Endometrial microvascular endothelial cells (primary cell): ENCODE data around the gene MADCAM1. TPM values are rescaled to one million over a fixed set of nuclear protein-coding genes. Genes with fewer than 3 reads are reported as not detected.

Experiments used
- in situ Hi-C: cut with HindIII; loops from 2 replicates; pipeline ENCODE4 v1.10.0; 2017; ENCODE audit warnings: low sequenced_read_pairs, low pct_unique_long_range_greater_than_20kb; ENCODE audit errors: inconsistent ontology term
- total RNA-seq: library from RNA; depleted of rRNA; stranded (reverse); fragments of >200 nt; gene quantifications from one replicate; pipeline ENCODE4 v1.2.3, GENCODE V29; 2015; ENCODE audit errors: inconsistent ontology term

Gene MADCAM1
- total RNA-seq, 1 donor from 2014 or later = not detected

- in situ Hi-C loops = no loop called here
Observed at GRCh38 chr19:539429-540030, 43.2 kb downstream of the MADCAM1 start.

DNA sequence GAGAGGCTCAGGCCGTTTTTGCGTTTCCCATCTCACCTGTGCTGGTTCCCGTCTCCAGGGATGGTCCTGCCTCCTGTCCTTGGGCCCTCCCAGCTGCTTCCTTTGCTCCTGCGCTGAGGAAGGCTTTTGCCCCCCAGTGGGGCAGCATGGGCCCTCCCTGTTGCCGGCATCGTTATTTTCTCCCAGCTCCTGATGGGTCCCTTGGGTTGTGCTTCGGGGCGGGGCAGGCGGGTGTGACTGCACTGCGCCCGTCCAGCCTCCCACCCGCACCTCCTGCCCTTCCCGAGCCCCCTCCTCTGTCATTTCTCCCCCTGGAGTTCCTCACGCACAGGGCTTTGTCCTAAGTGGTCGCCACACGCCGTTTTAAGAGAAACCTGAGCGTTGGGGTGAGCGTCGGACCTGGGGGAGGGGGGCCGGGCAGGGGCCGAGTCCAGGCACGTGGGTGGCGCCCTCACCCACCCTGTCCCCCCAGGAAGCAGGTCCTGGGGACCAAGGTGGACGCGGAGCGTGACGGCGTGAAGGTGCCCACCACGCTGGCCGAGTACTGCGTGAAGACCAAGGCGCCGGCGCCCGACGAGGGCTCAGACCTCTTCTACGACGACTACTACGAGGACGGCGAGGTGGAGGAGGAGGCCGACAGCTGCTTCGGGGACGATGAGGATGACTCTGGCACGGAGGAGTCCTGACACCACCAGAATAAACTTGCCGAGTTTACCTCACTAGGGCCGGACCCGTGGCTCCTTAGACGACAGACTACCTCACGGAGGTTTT, 44.8 kb downstream of the MADCAM1 start:
- in situ Hi-C loops = no loop called here

DNA sequence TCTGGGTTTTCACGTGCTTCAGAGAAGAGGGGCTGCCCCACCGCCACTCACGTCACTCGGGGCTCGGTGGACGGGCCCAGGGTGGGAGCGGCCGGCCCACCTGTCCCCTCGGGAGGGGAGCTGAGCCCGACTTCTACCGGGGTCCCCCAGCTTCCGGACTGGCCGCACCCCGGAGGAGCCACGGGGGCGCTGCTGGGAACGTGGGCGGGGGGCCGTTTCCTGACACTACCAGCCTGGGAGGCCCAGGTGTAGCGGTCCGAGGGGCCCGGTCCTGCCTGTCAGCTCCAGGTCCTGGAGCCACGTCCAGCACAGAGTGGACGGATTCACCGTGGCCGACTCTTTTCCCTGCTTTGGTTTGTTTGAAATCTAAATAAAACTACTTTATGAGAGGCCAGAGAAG, 45.4 kb downstream of the MADCAM1 start:
- in situ Hi-C loops = no loop called here

DNA sequence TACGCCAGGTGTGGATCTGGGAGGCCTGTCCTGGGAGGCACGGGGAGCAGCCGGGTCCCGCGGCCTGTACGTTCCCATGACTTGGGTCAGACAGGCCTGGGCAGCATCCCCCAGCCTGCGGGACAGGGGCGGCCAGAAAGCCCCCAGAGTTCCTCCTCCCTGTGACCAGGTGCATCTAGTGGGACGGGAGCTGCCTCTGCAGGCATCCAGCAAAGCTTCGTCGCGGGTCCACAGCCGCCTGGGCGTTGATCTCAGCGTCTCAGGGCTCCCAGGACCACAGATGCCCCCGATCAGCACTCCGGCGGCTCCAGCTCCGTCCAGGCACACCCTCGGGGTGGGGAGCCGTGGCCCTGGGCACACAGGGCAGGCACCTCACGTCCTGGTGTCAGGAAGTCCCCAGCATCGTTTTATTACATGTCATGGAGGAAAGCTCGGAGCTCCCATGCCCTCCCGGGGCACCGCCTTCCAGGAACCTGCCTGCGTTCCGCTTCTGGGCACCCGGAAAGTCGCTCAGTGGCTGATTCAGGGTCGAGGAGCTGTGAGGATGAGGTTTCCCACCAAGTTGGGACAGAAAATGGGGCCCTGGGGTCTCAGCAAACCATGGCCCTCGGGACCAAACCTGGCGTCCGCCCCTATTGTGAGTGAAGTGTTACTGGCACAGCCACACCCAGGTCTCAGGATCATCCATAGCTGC, 46.0 kb downstream of the MADCAM1 start:
- in situ Hi-C loops = no loop called here

- in situ Hi-C loops = no loop called here
Observed at GRCh38 chr19:543910-544608, 47.8 kb downstream of the MADCAM1 start, which contains the start of gene GZMM. GZMM (plus strand) TSS chr19:544053; CDS start chr19:544072, 19 bp downstream.

GRCh38 chr19:547117-547516, 50.8 kb downstream of the MADCAM1 start:
- in situ Hi-C loops = no loop called here

DNA sequence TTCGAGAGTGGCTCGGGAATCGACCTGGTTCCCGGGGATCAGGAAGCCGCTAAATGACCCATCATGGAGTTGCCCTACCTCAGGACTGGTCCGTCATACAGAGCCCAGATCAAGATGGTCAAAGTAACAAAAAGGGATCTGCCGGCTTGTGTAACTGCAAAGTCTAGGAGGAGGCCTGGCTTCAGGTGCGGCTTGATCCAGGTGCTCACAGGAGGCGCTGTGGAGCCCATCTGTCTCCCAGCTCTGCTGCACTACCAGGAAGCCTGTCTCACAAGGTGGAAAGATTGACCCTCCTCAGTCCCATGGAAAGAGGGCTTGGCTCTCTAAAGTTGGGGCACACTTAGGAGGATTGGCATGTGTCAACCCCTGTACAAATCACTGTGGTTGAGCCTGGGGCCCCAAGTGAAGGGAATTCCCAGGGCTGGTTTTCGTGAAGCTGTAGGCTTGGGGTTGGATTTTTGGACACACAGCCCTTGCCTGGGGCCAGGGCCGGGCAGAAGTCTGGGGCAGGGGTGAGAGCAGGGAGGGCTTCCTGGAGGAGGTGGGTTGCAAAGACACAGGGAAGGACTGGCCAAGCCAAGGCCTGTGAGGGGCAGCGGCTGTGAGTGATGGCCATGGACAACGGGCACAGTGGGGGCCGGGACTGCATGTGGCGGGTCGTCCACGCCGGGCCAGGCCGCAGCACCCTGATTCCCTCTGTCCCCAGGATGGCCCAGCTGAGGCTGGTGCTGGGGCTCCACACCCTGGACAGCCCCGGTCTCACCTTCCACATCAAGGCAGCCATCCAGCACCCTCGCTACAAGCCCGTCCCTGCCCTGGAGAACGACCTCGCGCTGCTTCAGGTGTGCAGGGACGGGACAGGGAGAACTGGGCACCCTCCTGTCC, 51.8 kb downstream of the MADCAM1 start:
- in situ Hi-C loops = no loop called here

DNA sequence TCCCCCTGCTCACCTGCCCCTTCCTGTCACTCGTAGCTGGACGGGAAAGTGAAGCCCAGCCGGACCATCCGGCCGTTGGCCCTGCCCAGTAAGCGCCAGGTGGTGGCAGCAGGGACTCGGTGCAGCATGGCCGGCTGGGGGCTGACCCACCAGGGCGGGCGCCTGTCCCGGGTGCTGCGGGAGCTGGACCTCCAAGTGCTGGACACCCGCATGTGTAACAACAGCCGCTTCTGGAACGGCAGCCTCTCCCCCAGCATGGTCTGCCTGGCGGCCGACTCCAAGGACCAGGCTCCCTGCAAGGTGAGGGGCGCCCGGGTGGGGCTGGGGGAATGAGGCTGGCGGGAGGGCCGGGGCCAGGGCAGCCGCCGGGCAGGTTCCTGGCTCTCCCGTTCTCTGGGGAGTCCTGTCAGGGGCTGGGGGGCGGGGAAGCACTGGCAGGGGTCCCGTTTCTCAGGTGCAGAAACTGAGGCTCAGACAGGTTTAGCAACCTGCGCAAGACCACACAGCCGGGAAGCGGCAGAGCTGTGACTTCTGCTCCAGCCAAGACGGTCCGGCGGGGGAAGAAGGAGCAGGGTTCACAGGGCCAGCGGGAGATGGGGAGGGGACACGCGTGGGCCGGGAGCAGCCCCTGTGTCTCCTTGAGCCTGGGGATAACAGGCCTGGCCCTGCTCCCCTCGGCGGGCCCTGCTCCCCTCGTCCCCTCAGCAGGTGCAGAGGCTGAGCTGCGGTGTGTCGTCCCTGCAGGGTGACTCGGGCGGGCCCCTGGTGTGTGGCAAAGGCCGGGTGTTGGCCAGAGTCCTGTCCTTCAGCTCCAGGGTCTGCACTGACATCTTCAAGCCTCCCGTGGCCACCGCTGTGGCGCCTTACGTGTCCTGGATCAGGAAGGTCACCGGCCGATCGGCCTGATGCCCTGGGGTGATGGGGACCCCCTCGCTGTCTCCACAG, 52.9 kb downstream of the MADCAM1 start:
- in situ Hi-C loops = no loop called here

DNA sequence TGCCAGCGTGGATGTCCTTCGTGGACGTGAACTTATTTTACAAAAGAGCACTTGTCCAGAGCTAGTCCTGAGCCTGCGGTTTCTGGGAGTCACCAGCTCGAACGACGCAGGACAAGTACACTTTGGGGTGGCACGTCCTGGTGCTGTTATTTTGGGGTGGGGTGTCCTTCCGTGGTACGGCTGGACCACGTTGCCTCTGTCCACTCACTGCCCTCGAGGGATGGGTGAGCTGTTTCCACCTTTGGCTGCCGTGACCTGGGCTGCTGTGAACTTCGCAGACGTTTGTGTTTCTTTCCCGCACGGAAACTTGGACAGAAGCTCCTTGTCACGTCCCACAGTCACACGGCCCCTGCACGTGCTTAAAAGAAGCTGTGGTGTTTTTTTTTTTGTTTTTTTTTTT, 58.5 kb downstream of the MADCAM1 start:
- in situ Hi-C loops = no loop called here

Other genes with a start within 250 kb of the MADCAM1 start
- gene PLPP2, start 205.1 kb upstream of the MADCAM1 start, total RNA-seq = 98.2 TPM
- 37.4 TPM for gene MIER2, start 151.7 kb upstream of the MADCAM1 start, total RNA-seq
- gene C2CD4C, start 87.3 kb upstream of the MADCAM1 start, total RNA-seq = not detected
- 0.37 TPM for gene SHC2, start 35.5 kb upstream of the MADCAM1 start, total RNA-seq
- gene TPGS1, start 11.0 kb downstream of the MADCAM1 start, total RNA-seq = 17.6 TPM
- gene CDC34, start 35.3 kb downstream of the MADCAM1 start, total RNA-seq = 84.7 TPM
- gene GZMM, start 47.6 kb downstream of the MADCAM1 start, total RNA-seq = not detected
- 537 TPM for gene BSG, start 76.1 kb downstream of the MADCAM1 start, total RNA-seq
- 0.37 TPM for gene HCN2, start 93.4 kb downstream of the MADCAM1 start, total RNA-seq
- 25.9 TPM for gene POLRMT, start 137.1 kb downstream of the MADCAM1 start, total RNA-seq
- not detected for gene FGF22, start 143.4 kb downstream of the MADCAM1 start, total RNA-seq
- 136 TPM for gene RNF126, start 166.7 kb downstream of the MADCAM1 start, total RNA-seq
- 55.0 TPM for gene FSTL3, start 179.9 kb downstream of the MADCAM1 start, total RNA-seq
- not detected for gene PRSS57, start 199.0 kb downstream of the MADCAM1 start, total RNA-seq
- gene PALM, start 212.4 kb downstream of the MADCAM1 start, total RNA-seq = not detected